A549 (cell line): ENCODE data around the gene ACTR8.

Experiments used
- CBX2 ChIP-seq: fragments of 200-600 bp; sonication (generic); IDR thresholded peaks from 2 replicates; pipeline ENCODE4 v1.6.1; 2016; ENCODE audit warnings: low read depth, mild to moderate bottlenecking, borderline replicate concordance
- CHD4 ChIP-seq: fragments of 200-600 bp; sonication (generic); IDR thresholded peaks from 2 replicates; pipeline ENCODE4 v1.6.1; 2016; ENCODE audit warnings: antibody characterized with exemption, mild to moderate bottlenecking, borderline replicate concordance
- POLR2A ChIP-seq: IDR thresholded peaks from 2 replicates; pipeline ENCODE4 v1.6.1; 2012; ENCODE audit warnings: mild to moderate bottlenecking, low read length
- TF ChIP-seq, protein P1 (sequence below): fragments of >200 bp; sonication (Bioruptor Twin); formaldehyde crosslinking; IDR thresholded peaks from 3 replicates; pipeline ENCODE4 v1.5.1; 2016
- TF ChIP-seq, protein P2 (sequence below): fragments of 200-600 bp; sonication (generic); IDR thresholded peaks from 2 replicates; pipeline ENCODE4 v1.6.1; 2016; ENCODE audit warnings: antibody characterized with exemption, mild to moderate bottlenecking, moderate library complexity

DNA sequence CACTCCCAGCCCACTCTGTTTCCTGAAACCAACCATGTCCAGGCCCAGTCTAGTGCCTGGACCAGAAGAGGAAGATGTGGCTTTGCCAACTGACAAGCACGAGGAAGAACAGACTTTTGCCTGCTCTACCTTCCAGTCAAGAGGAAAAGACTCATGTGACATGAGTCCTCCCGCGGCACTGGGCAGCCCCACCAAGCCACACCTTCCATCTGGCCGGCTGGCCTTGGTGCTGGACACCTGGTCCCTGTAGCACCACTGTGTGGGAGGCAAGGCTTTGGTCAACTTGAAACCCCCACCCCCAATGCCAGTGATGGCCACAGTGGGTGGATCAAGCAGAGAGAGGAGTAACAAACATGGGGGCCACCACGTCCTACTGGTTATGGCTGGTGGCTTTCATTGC lies 48.3 kb downstream of the ACTR8 start:
- TF ChIP-seq CHD4 (no peak), CBX2 (no peak), POLR2A (no peak)
- TF ChIP-seq, protein P1, sequence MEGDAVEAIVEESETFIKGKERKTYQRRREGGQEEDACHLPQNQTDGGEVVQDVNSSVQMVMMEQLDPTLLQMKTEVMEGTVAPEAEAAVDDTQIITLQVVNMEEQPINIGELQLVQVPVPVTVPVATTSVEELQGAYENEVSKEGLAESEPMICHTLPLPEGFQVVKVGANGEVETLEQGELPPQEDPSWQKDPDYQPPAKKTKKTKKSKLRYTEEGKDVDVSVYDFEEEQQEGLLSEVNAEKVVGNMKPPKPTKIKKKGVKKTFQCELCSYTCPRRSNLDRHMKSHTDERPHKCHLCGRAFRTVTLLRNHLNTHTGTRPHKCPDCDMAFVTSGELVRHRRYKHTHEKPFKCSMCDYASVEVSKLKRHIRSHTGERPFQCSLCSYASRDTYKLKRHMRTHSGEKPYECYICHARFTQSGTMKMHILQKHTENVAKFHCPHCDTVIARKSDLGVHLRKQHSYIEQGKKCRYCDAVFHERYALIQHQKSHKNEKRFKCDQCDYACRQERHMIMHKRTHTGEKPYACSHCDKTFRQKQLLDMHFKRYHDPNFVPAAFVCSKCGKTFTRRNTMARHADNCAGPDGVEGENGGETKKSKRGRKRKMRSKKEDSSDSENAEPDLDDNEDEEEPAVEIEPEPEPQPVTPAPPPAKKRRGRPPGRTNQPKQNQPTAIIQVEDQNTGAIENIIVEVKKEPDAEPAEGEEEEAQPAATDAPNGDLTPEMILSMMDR: no peak
- TF ChIP-seq, protein P2, sequence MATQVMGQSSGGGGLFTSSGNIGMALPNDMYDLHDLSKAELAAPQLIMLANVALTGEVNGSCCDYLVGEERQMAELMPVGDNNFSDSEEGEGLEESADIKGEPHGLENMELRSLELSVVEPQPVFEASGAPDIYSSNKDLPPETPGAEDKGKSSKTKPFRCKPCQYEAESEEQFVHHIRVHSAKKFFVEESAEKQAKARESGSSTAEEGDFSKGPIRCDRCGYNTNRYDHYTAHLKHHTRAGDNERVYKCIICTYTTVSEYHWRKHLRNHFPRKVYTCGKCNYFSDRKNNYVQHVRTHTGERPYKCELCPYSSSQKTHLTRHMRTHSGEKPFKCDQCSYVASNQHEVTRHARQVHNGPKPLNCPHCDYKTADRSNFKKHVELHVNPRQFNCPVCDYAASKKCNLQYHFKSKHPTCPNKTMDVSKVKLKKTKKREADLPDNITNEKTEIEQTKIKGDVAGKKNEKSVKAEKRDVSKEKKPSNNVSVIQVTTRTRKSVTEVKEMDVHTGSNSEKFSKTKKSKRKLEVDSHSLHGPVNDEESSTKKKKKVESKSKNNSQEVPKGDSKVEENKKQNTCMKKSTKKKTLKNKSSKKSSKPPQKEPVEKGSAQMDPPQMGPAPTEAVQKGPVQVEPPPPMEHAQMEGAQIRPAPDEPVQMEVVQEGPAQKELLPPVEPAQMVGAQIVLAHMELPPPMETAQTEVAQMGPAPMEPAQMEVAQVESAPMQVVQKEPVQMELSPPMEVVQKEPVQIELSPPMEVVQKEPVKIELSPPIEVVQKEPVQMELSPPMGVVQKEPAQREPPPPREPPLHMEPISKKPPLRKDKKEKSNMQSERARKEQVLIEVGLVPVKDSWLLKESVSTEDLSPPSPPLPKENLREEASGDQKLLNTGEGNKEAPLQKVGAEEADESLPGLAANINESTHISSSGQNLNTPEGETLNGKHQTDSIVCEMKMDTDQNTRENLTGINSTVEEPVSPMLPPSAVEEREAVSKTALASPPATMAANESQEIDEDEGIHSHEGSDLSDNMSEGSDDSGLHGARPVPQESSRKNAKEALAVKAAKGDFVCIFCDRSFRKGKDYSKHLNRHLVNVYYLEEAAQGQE: no peak
